ENCODE results near the gene SRPK3.
"Not testable (repeated sequence)": the region's sequence is repeated elsewhere in the genome, so short reads cannot be mapped to it uniquely, and the experiment has no call there.

Gene SRPK3

DNA sequence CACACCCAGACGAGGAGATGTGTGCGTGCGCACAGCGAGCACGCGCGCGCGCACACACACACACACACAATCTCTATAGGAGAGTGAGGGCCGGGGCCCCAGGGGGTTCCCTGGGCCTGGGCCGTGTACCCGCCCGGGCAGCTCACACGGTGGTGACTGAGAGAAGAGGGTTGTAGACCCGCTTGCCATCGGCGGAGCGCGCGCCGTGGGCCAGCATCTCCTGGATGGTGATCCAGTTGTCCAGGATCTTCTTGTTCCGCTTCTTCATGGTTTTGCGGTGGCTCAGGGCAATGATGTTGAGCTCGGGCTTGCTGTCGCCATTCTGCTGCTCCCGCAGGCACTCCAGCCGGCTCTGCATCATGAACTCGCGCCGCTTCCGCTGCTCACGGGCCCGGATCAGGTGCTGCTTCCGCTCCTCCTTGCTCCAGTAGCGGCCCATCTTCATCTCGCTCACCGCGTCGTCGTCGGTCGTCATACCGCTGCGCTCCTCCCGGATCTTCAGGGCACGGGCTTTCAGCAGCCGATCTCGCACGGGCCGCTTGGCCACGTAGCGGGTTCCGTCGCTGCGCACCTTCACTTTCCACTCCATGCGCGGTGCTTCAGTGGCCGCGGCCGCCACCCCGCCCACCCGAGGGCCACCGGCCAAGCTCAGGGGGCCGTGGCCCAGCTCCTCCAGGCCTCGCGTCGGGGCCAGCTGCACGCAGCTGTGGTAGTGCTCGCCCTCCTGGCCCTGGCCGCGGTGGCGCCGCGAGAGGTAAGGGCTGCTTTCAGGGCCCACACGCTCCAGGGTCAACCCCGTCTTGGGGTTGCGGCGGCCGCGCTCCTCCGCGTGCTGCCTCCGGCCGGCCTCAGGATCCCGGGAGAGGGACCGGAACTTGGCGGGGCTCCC is 22.6 kb downstream of the SRPK3 start:
- FAIRE-seq (no peak), DNase-seq (ENCODE audit: low spot score) (no peak)

DNA sequence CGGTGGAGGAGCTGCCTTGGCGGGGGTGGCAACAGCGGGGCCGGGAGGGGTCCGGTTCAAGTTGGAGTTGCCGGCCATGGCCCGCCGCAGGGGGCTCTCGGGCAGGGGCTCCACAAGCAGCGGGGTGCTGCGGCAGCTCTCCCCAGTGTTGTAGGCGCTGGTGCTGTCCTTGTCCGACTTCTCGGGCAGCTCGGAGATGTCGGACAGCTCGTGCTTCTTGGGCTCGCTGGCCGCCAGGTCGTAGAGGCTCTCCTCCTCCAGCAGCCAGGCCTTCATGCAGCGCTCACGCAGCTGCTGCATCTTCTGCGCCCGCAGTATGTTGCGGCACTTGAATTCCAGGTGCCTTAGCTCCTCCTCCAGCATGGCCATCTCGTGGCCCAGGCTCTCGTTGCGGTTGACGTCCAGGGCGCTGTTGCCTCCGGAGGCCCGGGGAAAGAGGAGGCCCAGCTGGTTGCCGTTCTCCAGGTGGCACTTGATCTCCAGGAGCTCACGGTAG is 23.3 kb downstream of the SRPK3 start:
- FAIRE-seq: no peak
- no peak for DNase-seq (ENCODE audit: low spot score)

DNA sequence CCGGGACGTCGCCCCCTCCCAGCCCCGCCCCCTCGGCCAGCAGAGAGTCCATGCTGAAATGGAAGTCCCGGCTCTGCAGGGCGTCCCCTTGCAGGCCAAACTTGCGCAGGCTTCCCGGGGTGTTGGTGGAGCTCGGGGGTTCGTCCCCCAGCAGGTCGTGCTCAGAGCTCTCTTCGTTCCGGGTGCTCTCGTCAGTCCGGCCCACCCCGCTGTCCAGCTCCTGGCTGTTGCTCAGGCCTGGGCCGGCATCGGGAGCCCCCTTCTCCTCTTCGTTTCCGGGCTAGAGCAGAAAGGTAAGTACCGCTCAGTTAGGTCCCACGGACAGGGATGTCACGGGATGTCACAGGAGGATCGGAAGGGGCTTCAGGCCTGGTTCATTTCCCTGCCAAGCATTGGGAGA is 23.8 kb downstream of the SRPK3 start:
- FAIRE-seq: no peak
- no peak for DNase-seq (ENCODE audit: low spot score)

DNA sequence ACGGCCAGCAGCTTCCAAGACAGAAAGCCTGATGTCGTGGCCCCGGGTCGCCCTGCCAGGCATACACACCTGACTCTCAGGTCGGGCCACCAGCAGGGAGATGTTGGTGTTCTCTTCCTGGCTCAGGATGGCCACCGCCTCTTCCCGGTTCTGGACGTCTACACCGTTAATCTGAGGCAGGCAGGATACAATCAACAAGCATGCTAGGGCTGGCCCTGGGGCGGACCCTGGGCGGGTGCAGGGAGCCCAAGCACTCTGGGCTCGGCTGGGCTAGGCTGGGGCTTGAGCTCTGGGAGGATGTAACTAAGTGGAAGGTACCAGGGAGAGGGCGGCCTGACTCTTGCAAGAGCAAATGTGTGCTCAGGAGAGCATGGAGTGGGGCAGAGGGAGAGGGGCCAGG is 24.6 kb downstream of the SRPK3 start:
- no peak for DNase-seq (ENCODE audit: low spot score)
- no peak for FAIRE-seq

DNA sequence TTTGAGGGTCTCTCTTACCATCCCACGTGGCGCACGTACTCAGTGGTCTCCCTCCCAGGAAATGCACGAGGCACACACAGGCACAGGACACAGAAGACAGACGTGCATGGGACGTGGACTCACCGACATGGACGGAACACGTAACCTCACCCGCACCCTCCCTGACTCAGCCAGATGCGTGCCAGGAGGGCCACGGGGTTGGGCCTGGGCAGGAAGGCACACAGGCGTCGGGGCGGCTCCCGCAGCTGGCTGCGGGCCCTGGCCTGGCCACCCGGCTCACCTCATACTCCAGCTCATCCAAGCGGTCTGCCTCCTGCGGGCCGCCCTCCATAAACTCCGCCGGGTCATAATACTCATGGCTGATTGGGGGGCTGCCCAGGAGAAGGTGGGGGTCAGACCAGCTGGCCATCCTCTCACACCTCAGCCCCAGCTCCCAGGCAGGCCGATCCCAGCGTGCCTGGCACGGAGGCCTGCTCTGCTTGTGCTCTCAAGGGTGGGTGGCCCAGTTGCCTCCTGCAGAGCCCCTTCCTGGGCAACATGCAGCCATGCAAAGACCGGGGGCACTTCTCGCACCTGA is 26.2 kb downstream of the SRPK3 start:
- FAIRE-seq: no peak
- DNase-seq (ENCODE audit: low spot score): no peak

DNA sequence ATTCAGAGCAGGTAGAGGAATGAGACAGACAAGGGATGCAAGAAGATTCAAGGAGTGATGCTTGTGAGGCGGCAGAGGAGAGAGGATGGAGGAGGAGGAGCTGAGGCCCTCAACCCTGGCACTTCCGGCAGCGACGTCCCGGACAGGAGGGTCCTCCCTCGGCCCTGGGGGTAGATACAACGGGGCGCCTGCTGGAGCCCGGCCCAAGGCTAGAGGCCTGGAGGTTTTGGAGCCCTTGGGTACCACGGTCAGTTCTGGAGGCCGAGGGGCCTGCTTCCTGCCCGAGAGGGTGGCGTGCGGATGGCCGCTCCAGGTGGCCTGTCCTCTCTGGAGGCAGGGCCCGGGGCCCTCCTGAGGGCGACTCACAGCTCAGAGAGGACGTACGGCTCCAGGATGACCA is 27.1 kb downstream of the SRPK3 start:
- DNase-seq (ENCODE audit: low spot score): no peak
- no peak for FAIRE-seq

DNA sequence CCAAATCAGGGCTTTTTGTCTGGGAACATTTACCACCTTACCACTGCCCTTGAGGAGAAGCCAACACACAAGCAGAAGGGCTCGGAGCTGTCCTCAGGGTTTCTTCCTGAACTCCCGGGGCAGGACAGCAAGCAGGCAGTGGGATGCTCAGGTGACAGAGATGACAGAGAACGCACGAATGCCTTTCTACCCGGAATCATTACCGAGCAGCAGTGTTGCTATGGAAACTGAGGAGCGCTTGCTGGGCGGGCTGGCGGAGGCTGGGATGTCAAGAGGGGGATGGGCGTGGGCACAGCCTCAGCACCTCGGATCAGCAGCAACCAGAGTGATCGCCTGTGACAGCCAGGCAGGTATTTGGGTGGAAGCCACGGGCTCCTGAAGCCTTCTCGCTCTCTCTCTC is 31.4 kb downstream of the SRPK3 start:
- FAIRE-seq: no peak

DNA sequence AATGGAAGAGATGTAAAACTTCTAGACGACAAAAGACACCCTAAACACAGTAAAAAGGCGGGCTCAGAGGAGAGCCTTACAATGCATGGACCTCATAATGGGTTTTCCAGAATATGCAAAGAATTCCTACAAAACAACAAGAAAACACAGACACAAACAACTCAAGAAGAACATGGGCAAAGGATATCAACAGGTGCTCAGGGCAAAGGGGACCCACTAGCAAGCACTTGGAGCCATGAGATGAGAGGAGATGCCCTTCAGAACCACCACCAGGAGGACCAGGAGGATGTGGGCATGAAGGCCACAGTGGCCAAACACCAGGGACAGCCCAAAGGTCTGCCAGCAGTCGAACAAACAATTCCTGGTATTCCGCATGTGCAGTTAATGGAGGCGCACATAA is 32.3 kb downstream of the SRPK3 start:
- no peak for FAIRE-seq
- DNase-seq (ENCODE audit: low spot score): no peak

More for the DNA sequence above, 31.4 kb downstream of the SRPK3 start:
- no peak for DNase-seq (ENCODE audit: low spot score)

DNA sequence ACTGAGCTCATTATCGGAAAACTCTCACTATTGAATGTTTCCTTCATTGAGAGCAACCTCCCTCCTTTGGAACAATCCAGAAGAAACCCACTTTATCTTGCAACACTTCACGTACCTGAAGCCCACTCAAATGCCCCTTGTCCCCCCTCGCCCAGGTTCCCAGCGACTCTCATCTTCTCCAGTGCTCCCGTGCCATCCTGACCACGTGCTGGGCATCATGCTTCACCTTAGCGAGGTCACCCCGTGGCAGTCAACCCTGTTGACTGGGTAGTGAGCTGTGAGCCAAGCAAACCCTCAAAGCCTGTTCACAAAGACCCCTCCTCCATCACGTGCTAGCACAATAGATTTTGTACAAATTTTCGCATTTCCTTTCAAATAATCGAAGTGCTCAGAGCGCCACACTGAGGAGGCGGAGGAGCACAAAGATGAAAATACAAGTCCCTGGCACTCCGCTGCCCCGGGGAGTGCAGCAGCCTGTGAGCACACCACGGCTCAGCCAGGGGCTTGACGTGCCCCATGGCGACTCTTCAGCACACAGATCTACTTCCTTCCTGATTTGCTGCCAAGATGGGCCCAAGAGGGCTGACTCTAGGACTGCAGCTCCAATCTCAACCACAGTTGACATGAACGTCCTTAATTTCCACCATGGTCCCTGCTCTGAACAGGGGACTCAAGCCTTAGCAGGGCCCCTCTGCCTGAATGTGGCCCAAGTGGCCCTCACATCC is 33.9 kb downstream of the SRPK3 start:
- FAIRE-seq: no peak
- DNase-seq (ENCODE audit: low spot score): no peak

DNA sequence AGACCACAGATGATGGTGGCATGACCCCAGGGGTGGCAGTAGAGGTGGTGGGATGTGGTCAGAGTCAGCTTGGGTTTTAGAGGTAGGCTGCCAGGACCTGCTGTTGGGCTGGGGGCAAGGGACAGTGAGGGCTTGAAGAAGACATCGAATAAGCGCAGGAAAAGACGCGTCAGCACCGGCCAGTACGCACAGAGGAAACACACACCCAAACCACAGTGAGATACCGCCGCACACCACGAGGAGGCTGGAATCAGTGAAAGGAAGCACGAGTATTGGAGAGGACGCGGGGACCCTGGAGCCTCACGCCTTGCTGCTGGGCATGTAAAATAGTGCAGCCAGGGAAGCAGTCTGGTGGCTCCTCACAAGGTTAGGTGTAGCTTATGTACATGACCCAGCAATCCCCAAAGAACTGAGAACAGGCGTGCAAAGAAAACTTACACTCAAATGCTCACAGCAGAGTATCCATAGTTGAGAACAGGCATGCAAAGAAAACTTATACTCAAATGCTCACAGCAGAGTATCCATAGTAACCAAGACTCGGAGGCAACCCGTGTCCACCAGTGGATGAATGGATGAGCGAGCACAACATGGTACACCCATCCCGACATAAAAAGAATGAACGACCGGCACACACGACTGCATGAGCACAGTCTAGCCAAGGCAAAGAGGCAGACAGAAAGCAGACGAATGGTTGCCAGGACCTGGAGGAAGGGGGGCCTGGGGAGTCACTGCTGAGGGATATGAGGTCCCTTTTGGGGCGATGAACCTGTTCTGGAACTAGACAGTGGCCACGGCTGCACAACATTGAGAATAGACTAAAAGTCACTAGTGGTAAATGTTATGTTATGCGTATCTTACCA is 36.2 kb downstream of the SRPK3 start:
- FAIRE-seq (no peak), DNase-seq (ENCODE audit: low spot score) (no peak)

DNA sequence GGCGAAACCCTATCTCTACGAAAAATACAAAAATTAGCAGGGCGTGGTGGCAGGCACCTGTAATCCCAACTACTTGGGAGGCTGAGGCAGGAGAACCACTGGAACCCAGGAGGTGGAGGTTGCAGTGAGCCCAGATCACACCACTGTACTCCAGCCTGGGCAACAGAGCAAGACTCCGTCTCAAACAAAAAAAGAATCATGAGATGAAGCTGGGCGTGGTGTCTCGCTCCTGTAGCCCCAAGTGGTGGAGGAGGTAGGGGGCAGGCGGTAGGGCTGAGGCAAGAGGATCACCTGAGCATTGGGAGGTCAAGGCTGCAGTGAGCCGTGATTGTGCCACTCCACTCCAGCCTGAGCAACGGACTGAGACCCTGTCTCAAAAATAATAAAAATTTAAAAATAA is 37.2 kb downstream of the SRPK3 start:
- not testable (repeated sequence) for FAIRE-seq; DNase-seq (ENCODE audit: low spot score)

DNA sequence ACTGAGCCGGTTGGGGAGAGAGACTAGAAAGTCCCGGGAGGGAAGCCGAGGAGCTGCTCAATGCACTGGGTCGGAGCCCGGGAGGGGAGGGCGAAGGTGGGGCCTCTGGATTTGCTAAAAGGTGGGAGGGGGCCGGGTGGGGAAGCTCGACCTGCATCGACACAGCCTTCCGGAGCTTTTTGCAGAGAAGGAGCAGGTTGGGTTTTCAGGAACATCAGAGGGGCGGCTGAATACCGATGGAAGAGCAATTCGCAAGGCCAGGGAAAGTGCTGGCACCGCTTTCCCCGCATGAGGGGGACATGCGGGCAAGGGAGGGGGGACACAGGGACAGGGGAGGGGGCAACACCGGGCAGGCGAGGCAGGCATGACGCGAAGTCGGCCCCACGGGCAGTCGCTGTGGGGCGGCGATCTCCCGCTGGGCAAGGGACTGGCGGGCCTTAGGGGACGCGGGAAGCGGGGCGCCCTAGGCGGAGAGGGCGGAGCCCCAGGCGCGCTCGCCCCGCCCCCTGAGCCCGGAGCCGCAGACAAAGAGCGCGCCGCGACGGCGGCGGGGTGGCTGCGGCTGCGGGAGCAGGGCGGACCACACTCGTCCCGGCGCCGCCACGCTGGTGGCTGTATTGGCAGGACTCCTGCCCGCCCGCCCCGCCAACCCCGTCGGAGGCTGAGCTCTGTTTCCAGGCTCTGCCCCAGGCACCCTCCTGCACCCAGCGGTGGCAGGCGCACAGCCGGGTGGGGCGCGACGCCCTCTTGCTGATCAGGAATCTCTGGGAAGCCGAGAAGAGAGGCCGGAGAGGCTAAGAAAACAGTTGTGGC is 37.9 kb downstream of the SRPK3 start:
- DNase-seq (ENCODE audit: low spot score): no peak

DNA sequence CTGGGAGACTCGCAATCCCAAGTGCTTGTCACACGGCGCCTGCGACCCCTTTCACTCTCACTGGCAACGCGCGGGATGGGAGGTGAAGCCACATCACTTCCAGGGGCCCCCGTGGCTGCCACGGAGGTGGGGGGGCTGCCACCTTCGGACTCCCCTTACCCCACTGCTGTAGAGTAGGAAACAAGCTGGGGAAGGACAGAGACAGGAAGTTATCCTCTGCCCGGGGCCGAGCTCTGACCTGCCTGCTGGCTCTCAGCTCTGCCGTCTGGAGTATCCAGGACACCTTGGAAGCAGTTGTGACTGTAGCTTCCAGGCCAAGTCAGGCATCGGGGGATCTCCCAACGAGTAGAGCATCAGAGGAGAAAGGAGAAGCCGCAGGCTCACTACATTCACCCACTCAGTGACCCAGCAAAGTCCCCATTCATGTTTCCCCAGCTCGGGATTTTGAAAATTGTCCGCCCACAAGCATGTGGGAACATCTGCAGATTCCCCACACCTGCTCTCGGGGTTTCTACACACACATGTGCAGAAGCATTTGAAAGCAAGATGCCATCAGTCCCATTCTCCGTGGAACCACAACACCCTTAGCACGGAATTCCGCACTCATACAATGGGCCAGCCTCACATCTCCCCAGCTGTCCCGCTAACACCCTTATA is 38.7 kb downstream of the SRPK3 start:
- no peak for FAIRE-seq

More for the DNA sequence above, 37.9 kb downstream of the SRPK3 start:
- no peak for FAIRE-seq

DNA sequence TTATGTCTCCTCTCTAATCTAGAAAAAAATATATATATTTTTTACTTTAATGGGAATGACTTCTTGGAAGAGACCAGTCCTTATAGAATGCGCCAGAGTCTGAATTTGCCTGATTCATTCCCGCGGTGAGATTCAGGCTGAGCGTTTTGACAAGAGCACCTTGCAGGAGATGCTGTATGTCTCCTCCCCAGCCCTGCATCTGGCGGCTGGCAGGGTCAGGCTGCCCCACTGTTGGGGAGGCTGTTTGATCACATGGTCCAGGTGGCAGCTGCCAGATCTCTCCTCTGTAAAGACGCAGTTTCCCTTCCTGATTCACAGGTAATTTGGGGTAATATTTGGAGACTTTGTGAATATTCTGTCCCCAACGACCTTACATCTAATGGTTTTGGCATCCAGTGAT is 39.8 kb downstream of the SRPK3 start:
- DNase-seq (ENCODE audit: low spot score) (no peak), FAIRE-seq (no peak)

More for the DNA sequence above, 38.7 kb downstream of the SRPK3 start:
- DNase-seq (ENCODE audit: low spot score): no peak

DNA sequence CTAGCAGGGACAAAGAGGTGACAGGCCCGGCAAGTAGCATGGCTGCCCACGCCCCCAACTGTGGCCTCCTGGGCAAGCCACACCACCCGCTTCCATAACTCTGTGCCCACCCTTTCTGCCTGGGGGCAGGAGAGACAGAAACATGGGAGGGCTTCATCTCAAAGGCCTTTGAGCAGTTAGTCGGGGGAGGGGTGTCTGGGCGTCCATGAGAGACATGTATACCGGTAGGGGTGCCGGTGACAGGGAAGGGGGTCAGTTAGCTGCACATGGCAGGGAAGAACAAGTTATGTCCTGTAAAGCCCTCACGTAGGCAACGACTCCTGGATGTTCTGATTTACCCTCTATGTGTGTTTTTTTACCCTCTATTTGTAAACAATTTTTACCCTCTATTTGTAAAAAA is 40.2 kb downstream of the SRPK3 start:
- DNase-seq (ENCODE audit: low spot score): no peak
- no peak for FAIRE-seq

DNA sequence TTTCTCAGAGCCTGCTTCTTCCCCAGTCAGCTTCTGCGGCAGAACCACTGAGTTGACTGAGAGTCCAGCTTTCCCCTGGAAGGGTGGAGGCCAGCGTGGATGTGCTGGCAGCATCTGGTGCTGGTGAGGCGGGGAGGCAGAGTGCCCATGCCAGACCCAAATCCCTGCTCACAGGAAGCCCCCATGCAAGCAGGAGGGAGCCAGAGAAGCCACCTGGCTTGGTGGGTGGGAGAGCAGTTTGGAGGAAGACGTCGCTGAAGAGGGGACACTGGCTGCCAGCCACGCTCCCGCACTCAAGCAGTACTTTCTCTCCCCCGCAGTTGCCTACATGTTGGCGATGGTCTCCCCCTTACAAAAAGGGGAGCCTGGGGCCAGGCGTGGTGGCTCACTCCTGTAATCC is 43.5 kb downstream of the SRPK3 start:
- DNase-seq (ENCODE audit: low spot score): no peak
- no peak for FAIRE-seq

DNA sequence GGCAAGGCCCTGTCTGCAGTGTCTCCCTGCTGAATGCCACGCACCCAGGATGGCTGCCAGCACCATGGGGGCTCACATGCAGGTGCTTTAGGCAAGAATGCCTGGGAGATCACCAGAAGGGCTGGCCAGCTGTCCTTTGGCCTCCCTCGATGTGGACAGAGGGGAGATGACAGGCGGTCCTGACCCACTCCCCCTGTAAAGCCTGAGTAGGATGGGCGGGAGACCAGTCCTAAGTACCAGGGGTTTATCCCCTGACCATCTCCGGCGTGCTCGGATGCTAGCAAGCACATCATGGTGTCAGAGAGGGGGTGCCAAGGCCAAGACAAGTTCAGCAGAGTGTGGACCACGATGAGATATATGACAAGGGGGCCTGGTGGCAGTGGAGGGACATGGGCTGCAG is 44.2 kb downstream of the SRPK3 start:
- FAIRE-seq (no peak), DNase-seq (ENCODE audit: low spot score) (no peak)

DNA sequence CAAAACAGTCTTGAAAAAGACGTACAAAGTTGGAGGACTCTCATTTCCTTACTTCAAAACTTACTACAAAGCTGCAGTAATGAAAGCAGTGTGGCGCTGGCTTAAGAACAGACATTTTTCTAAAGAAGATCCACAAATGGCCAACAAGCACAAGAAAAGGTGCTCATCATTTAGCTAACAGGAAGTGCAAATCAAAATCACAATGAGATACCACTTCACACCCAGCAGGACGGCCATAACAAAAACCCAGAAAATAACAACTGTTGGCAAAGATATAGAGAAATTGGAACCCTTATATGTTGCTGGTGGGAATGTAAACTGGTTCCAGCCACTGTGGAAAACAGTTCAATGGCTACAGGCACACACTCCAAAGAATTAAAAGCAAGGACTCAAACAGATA is 46.2 kb downstream of the SRPK3 start:
- DNase-seq (ENCODE audit: low spot score) (no peak), FAIRE-seq (no peak)

DNA sequence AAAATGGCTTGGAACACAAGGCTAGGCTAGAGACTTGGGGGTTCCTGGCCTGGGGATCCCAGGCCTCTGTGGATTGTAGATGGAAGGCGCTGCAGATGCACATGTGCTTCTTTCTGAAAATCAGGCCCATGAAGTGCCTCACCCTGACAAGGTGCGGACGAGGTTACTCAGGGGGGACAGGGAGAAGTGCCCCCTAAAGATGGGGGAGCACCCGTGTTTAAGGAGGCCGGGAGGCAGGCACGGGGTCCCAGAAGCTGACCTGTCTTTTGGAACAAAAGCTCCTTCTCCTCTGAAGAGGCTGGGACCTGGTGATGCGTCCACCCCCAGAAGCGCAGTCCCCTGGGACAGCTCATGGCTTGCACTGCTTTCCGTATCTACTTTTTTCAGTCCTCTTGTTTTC is 47.1 kb downstream of the SRPK3 start:
- DNase-seq (ENCODE audit: low spot score) (no peak), FAIRE-seq (no peak)

DNA sequence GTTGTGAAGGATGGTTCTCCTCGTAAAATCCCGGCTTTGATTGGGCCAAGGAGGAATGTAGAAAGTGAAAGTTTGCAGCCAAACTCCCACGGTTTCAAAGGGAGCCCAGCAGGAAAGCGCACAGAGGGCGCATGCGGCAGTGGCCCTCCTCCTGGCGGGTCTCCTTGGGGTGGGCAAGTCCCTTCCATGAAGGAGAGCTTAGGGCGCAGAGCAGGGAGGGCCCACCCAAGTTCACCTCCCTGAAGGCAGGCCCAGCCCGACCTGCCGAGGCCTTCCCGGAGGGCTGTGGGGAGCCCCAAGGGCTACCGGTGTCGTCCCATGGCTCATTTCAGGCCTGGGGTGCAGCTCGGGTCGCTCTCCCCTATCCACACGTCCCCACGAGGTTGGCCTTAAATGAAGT is 47.5 kb downstream of the SRPK3 start:
- DNase-seq (ENCODE audit: low spot score) (no peak), FAIRE-seq (no peak)
